ENCODE data around the gene ZNF785. TPM values are rescaled to one million over a fixed set of nuclear protein-coding genes. Genes with fewer than 3 reads are reported as not detected.

ZNF785 gene
- total and polyA plus RNA-seq, 2 of the 13 experiments (the other 11 are each of a cell fraction or from before 2014, with no cell fraction given): 0.01 TPM; not detected in 1

- TF ChIP-seq ZNF318 (CRISPR knock-in tag; IDR thresholded peaks at IDR 0.05) (no peak), PAXIP1 (CRISPR knock-in tag; conservative IDR thresholded peaks at IDR 0.05) (0 out of 2 replicates have a peak, but pooled peaks have one; percentile 3), RBM22 (optimal IDR thresholded peaks at IDR 0.05; ENCODE audit: low read length) (no peak), MLLT10 (CRISPR knock-in tag; IDR thresholded peaks at IDR 0.05) (no peak), ZNF644 (CRISPR knock-in tag; IDR thresholded peaks at IDR 0.05; ENCODE audit: low read depth) (no peak), ARID4A (CRISPR knock-in tag; IDR thresholded peaks at IDR 0.05; ENCODE audit: borderline replicate concordance) (no peak), NFATC3 (CRISPR knock-in tag; IDR thresholded peaks at IDR 0.05) (no peak), FLYWCH1 (CRISPR knock-in tag; IDR thresholded peaks at IDR 0.05) (no peak), HOXA3 (CRISPR knock-in tag; IDR thresholded peaks at IDR 0.05) (no peak), ZNF841 (CRISPR knock-in tag; IDR thresholded peaks at IDR 0.05; ENCODE audit: borderline replicate concordance) (no peak), ZNF660 (CRISPR knock-in tag; IDR thresholded peaks at IDR 0.05; ENCODE audit: borderline replicate concordance, low read depth) (no peak), PPARG (CRISPR knock-in tag; conservative IDR thresholded peaks at IDR 0.05) (no peak), ZZZ3 (CRISPR knock-in tag; IDR thresholded peaks at IDR 0.05; ENCODE audit: borderline replicate concordance) (no peak; the same call in 1 of the 2 replicates)
These were observed 14.7 kb downstream of the ZNF785 start (continued) for GRCh38 chr16:30570636-30571444.
